GM18858 (cell line): ENCODE measurements around the gene B3GALT2.

ENCODE experiments used
- ATAC-seq: cut with Tn5 transposase; IDR thresholded peaks from one replicate; pipeline ENCODE4 v1.9.1; 2021; ENCODE audit not compliant: unreplicated experiment

B3GALT2 gene

DNA sequence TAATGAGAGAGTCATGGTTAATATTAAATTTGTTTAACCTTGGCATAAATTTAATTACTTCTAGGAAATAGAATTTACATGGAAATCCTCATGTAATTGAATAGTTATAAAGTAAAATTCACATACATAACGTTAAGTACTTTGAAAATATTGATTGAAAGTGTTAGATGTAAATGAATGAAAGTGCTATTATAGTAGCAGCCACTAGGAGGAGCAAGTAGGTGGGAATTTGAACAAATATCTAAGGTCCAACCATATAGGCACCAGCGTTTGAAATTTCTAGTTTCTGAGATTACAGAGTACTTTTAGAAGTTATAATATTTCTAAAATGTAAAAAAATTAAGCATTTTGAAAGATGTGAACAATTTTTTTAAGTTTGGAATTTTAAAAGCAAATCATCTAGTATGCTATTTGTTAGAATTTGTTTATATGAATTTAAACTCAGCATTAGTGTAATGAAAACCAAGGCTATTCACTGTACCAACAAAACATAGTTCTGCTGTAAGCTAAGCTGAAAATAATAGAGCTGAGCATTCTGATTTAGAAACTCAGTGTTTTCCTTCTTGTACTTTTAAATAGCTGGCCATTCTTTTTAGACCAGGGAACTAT, 3.3 kb downstream of the B3GALT2 start:
- peak; percentile 56 for ATAC-seq

DNA sequence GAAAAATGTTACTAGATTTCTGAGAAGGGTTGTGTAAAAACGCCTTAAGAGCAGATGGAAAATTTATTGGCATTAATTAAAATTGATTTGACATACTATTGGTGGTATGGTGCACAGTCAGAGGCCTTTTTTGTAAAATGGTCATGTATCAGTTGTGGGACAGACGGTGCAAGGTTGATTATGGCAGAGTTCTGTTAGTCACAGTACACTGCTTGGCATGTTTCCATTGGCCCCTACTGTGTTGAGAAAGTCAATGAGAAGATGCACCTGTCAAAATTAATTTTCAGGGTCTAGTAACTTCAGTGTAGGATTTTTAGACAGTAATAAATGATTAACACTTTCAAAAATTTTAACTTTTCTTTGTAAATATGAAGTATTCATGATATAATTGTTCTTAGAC, 4.4 kb downstream of the B3GALT2 start:
- no peak for ATAC-seq

DNA sequence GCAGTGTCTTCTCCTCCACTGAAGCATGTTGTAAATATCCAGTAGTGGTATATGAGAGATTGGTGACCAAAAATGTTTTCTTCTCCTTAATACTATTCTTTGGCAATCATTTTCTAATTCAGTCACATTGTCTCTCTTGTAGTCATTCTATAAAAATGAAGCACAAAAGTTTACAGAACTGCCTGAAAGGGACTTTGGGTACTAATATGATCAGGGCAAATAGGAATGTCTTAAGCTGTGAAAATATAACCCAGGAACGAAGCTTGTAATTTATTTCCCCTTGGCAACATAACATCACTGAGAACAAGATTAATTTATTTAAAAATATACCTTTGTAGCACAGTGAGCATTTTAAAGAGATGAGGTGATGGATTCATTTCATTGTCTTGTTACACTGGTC, 4.9 kb downstream of the B3GALT2 start:
- ATAC-seq: no peak

DNA sequence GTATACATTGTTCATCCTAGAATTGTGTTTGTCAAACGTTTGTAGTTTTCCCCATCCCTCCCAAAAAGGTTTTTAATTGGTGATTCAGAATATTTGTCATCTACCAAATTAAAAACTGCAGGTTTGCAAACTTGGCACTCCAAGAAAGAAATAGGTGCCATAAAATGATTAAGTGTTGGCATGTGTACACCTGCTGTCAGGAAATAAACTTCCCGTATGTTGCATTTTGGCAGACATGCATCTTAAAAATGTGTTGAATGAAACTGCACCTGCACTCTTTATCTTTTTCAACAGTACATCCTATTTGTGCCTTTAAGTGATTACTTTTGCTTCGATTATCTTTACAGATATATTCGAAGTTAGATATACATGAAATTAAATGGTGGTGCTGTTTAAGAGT, 7.3 kb downstream of the B3GALT2 start:
- no peak for ATAC-seq

DNA sequence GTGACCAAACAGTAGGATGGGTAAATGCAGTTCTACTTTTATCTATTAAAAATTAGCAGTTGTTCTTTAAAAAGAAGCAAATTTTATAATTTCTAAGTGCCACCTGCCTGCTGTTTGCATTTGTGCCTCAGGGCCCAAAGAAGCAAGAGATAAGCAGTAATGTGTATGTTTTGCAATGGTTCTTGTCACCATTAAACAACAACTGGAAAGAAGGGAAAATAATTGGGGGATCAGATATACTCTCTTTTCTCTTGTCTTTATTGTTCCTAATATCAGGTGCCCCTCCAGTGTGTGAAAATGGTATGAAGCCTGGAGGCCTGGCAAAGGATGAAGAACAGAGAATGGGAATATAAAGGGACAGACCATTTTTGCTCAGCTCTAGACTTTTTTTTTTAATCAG, 9.6 kb downstream of the B3GALT2 start:
- ATAC-seq: no peak

DNA sequence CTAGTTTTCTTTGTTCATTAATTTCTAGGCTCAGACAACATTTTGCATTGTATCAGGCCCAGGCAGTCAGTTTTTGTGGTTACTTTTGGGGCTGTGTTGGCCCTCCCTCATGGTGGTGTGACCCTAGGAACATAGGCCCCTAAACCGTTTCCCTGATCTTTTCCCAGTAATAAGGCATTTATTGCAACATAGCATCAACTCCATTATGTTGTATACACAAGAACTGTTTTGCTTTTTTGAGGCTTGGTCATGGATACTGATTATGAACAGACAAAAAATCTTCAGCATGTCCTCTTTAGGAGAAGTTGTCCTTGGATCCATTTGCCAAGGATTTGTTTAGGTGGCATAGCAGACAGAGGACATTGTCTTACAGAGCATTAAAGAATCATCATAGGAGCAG, 10.3 kb downstream of the B3GALT2 start:
- ATAC-seq: no peak

DNA sequence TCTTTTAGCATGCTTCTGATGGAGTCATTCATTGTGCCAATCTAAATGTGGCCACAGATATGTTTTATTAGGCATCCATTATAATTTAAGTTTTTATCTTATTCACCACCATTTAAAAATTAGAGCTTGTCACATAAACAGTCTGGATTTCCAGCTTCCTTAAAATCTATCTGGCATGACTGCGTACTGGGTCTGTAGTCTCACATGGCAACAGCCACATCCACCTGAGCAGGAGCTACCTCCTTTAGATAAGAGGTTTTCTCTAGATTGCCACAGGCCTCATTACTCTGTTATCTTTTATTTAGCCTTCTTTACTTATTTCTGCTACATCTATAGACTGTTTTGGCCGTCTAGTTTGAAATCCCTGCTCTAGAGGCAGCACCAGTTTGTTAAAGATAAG, 29.1 kb downstream of the B3GALT2 start:
- no peak for ATAC-seq

DNA sequence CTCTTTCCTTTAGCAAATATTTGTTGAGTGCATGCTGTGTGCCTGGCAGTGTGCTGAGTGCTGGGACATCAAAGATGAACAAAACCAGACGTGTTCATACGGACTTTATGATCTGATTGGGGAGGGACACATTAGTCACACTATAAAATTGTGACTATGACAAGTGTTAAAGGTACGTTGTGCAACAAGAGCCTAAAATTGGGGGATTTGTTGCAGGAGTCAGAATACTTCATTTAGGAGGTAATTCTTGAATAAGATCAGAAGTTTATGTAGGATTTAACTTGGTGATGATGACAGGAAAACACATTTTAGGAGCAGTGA, 29.6 kb downstream of the B3GALT2 start:
- no peak for ATAC-seq

DNA sequence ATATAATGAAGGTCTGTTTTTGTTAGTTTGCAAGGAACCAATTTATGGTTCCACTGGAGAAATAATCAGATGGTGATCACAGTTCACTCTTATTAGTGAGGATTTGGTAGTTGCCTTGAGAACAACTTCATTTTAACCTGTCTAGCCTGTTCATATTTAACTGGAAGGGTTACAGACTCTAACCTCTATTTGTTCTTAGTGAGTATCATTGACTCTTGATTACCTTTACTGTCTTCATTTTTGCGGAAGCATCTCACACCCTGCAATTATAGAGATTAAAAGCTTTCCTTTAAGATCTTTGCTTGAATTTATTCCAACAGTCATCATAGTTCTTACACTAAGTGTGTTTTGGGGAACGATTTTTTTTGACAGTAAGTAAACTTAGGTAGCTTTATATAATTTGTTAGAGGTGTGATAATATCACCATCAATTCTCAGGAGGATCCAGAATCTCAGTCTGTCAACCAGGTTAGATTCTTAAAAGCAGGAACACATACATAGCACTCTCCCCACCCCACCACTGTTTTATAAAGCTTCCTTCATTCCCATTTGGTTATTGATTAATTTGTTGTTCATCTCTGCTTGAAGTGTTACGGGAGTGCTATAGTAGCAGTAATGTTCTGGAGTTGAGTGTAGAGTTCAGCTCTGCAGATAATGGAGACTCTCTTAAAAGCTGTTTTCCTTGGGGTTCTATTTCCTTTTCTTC, 30.1 kb downstream of the B3GALT2 start:
- ATAC-seq: no peak

DNA sequence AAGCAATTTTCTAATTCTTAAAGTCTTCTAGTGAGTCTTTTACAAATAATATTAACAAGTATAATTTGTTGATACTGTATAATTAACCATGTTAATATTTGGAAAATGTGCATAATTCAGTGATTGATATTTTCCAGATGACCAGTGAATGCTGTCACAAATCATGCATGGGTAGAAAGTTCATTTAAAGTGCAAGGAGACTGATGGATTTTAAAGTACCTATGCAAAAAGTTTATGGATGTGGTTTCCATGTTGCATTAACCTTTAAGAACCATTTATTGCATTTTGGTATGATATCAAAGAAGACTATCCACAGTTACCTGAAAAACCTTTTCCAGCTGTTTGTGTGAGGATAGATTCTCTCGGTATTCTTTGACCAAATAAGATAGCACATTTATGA, 41.4 kb downstream of the B3GALT2 start:
- ATAC-seq: no peak

DNA sequence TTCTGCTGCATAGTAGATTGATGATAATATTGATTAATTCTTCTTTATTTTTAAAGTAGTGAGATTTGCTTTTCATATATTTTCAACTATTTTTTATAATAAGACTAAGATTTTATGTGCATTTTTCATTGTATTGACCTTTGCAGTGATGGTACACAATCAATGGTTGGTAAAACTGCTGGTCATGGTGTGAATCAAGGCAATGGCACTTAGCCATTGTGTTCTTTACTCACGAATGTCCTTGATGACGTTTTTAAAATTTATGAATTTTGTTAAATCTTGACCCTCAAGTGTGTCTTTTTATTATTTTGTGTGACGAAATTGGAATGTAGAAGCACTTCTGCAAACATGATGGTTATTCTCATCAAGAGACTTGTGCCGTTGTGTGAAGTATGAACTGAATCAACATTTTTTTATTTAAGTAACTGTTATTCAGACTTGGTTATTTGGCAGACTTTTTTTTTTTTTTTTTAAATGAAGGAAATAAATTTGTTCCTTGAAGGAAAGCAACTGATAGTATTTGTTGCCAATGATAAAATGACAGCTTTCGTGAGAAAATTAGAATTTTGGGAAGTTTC, 42.0 kb downstream of the B3GALT2 start:
- no peak for ATAC-seq

DNA sequence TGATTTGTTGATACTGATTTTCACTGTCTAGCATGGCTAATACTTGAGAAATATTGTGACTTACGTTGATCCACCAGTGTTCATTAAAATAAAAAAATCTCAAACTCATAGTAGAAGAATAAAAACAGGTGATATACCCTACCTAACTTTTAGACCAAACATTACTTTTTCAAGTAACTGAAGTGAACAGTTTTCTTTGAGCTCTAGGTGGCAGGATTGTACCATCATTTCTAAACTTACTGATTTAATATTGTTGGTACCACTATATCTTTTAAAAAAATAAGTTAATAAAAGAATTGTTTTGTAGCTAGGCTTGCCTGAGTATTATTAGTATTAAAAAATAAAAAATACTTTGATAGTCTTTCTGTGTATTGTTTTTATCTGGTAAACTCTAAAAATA, 43.1 kb downstream of the B3GALT2 start:
- ATAC-seq: no peak

DNA sequence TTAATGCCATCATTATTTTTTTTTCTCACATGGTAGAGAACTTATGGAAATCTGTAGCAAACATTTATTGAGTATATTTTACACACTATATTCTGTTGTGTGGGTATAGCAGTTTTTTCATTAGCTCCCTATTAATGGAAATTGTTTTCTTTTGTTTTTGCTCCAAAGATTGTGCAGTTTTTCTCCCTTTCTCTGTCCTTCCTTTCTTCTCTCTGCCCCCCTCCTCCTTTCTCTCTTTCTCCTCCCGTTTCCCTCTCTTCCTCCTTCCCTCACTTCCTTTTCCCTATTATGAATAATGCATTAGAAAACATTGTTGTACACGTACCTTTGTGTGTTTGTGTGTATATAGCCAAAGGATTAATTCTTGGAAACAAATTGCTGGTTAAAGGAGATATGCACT, 44.0 kb downstream of the B3GALT2 start:
- ATAC-seq: no peak

DNA sequence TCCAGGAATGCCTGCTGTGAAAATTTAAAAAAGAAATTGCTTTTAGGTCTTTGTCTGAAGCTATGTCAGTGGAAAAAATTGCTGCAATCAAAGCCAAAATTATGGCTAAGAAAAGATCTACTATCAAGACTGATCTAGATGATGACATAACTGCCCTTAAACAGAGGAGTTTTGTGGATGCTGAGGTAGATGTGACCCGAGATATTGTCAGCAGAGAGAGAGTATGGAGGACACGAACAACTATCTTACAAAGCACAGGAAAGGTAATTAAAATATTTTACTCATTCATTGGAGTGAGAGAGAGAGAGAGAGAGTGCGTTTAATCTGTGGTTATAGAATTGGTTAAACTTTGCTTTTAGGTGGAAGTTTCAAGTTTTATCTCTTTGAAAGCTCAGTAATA, 44.6 kb downstream of the B3GALT2 start:
- ATAC-seq: no peak

DNA sequence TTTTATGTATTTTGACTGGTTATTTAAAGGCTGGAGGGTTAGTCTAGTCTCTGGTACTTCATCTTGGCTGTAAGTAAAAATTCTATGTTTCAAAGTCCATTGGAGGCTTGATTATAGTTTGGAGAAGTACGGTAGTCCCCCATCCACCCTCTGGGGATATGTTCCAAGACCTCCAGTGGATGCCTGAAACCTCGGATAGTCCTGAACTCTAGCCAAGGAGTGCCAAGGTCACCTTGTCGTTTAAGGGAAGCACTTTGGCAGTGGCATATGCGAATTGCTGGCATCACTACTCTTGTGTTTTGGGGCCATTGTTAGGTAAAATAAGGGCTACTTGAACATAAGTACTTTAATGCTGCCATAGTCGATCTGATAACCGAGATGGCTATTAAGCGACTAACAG, 46.2 kb downstream of the B3GALT2 start:
- no peak for ATAC-seq

DNA sequence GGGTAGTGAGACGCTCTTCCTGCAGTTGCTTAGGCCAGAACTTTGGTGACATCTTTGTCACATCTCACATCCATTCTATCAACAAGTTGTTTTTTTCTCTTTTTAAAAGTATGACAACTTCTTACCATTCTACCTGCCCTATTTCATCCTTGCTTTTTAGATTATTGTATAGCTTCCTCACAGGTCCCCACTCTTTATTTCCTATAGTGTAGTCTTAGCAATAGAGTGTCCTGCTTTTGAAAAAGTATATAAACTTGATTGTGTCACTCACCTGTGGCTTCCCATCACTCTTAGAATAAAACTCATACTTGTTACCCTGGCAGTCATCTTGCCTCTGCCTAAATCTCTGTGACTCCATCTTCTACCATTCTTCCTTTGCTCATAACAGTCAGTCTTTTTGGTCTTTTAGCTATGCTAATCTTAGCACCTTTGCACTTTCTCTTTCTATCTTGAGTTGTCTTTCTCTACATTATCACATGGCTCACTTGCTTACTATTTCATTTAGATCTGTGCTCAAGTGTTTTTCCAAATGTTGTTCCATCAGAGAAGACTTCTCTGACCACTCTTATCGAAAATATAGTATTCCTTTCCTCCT, 55.0 kb downstream of the B3GALT2 start:
- ATAC-seq: peak; percentile 78
